OCI-M2 (cell line): ENCODE data around the gene FLOT1.
"Not testable (repeated sequence)": the region's sequence is repeated elsewhere in the genome, so short reads cannot be mapped to it uniquely, and the experiment has no call there.

Experiments used
- DNase-seq: peaks from one replicate; lab custom pipeline; 2025; ENCODE audit not compliant: unreplicated experiment; lab: John Stamatoyannopoulos, UW

The FLOT1 gene

DNA sequence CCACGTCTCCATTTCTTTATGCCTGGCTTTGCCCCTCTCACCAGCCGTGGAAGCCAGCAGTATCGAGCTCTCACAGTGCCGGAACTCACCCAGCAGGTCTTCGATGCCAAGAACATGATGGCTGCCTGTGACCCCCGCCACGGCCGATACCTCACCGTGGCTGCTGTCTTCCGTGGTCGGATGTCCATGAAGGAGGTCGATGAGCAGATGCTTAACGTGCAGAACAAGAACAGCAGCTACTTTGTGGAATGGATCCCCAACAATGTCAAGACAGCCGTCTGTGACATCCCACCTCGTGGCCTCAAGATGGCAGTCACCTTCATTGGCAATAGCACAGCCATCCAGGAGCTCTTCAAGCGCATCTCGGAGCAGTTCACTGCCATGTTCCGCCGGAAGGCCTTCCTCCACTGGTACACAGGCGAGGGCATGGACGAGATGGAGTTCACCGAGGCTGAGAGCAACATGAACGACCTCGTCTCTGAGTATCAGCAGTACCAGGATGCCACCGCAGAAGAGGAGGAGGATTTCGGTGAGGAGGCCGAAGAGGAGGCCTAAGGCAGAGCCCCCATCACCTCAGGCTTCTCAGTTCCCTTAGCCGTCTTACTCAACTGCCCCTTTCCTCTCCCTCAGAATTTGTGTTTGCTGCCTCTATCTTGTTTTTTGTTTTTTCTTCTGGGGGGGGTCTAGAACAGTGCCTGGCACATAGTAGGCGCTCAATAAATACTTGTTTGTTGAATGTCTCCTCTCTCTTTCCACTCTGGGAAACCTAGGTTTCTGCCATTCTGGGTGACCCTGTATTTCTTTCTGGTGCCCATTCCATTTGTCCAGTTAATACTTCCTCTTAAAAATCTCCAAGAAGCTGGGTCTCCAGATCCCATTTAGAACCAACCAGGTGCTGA is 18.4 kb downstream of the FLOT1 start:
- not testable (repeated sequence) for DNase-seq

DNA sequence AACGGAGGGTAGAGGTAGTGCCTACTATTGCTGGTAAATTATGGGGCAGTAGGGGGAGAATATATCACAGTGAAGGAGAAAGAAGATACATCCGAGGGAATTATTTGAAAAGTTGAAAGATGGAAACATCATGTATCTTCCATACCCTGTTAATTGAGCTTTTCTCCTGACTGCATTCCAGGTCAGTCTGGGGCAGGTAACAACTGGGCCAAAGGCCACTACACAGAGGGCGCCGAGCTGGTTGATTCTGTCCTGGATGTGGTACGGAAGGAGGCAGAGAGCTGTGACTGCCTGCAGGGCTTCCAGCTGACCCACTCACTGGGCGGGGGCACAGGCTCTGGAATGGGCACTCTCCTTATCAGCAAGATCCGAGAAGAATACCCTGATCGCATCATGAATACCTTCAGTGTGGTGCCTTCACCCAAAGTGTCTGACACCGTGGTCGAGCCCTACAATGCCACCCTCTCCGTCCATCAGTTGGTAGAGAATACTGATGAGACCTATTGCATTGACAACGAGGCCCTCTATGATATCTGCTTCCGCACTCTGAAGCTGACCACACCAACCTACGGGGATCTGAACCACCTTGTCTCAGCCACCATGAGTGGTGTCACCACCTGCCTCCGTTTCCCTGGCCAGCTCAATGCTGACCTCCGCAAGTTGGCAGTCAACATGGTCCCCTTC is 19.2 kb downstream of the FLOT1 start:
- DNase-seq = not testable (repeated sequence)

DNA sequence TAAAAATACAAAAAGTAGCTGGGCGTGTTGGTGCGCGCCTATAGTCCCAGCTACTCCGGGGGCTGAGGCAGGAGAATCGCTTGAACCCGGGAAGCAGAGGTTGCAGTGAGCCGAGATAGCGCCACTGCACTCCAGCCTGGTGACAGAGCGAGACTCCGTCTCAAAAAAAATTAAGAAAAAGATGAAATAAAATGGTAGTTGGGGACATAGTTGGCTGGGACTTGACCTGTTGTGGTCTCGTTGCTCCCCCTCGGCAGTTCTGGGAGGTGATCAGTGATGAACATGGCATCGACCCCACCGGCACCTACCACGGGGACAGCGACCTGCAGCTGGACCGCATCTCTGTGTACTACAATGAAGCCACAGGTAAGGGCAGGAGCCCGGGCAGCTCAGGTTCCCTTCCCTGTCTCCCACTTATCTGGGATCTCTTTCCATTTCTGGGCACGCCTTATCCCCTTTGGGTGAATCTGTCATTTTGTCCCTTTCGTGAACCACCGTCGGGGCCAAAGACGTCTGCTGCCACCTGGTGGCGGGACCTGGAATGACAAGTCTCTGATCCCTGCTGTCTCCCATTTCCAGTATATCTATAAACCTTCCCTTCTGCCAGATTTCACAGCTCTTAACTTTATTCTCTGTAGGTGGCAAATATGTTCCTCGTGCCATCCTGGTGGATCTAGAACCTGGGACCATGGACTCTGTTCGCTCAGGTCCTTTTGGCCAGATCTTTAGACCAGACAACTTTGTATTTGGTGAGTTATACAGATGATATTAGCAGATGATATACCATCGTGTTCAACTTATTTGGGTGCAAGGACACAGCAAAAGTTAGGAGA is 20.0 kb downstream of the FLOT1 start:
- peak; percentile 79 for DNase-seq

DNA sequence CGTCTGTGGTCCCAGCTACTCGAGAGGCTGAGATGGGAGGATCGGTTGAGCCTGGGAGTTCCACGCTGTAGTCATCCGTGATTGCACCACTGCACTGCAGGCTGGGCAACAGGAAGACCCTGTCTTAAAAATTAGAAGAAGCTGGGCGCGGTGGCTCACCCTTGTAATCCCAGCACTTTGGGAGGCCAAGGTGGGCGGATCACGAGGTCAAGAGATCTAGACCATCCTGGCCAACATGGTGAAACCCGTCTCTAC is 20.5 kb downstream of the FLOT1 start:
- not testable (repeated sequence) for DNase-seq

DNA sequence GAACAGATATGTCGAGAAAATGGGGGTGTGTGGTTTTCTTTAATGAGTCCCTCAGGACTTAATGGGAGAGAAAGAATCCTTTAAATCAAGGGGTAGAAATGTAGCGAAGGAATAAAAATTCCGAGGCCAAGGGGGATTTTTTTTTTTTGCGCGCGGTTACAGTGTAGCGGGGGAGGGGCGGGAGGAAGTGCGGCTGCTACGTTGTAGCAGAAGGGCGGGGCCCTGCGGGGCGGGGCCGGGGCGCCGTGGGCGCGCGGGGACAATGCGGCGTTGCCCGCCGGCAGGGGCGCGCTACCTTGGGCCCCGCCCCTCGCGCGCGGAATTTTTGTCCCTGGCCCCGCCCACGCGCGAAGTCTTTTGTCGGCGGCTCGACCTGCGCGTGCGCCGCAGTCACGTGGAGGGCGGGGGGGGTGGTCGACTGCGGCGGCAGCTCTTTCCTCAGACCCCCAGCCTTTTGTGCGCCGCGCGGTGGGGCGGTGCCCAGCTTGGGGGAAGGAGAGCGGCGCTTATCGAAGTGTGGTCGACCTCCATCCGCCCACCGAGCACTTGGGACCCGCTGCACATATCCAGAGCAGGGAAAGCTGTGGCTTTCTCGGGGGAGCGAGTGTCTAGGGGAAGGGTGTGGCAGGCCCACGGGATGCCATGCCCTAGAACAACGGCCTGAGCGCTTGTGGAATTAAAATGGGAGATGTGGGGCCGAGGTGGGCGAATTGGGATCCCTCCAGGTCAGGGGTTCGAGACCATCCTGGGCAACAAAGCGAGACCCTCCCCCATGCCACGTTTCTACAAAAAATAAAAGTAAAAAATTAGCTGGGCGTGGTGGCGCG is 21.1 kb downstream of the FLOT1 start:
- DNase-seq = peak; percentile 51

DNA sequence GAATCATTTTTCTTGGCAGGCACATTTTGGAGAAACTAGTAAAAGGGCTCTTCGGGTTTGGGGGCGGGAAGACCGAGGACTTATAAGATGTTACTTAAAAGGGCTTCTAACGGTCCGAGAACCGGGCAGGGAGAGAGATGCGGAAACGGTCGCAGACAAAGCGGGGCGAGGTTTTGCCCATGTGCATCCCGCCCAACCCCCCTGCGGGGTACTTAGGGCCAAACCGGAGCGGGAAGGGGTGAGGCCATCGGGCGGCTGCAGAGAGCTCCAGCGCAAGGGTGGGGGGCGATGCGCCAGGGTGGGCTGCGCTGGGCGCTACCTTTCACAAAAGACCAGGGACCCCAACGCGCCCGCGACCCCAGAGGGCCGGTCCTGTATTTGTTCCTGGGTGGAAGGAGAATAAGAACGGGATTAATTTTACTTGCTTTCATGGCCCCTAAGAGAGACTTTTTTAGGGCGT is 21.7 kb downstream of the FLOT1 start:
- no peak for DNase-seq

DNA sequence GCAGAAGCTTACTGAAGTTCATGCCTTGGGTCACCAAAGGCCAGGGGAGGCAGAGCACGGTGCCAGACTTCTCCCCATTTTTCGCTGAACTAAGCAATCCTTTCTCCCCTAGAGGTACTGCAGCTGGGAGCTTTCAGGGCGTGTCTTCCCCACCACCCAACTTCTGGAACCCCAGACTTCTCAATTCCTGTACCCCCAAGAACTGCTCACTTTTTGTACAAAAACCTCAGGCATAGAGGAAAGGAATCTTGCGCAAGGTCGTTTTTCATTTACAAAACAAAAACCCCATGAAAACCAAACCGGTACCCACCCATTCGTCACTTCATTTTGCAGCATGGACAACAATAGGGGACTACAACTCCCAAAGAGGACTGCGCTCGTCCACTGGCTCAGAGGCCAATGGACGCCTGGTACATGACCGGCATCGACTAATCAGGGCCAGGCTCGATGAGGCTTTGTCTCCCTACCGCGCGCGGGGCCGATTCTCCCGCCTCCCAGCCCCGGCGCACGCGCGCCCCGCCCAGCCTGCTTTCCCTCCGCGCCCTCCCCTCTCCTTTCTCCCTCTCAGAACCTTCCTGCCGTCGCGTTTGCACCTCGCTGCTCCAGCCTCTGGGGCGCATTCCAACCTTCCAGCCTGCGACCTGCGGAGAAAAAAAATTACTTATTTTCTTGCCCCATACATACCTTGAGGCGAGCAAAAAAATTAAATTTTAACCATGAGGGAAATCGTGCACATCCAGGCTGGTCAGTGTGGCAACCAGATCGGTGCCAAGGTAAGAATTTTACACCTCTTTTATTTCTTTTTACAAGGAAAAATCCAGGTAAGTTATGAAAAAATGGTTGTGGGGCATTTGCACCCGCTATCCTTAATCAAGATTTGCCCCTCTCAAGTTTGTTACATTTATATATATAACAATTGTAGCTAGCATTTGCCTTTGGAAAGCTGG is 22.4 kb downstream of the FLOT1 start, which contains the start of gene TUBB:
TSS of gene TUBB (plus strand) at position 562 of the 947 bp plus-strand sequence. CDS start at position 717, 155 bp downstream.
- peak; percentile 84 for DNase-seq

DNA sequence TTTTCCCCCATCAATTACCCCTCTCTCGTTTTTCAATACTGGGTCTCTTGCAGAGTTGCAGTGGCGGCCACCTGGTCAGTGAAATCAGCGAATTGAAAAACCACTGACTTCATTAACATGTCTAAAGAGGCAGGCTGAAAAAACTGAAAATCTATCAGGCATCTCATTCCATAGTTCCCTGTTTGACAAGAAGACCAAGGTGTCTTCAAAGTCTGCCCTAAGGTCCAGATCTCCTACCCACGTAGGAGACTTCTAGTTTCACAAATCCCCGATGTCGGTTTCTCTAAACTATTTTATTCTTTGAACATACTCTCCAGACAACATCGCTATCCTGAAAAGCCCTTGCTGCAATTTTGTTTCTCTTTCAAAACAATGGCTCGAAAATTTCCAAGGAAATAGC is 23.1 kb downstream of the FLOT1 start:
- no peak for DNase-seq

DNA sequence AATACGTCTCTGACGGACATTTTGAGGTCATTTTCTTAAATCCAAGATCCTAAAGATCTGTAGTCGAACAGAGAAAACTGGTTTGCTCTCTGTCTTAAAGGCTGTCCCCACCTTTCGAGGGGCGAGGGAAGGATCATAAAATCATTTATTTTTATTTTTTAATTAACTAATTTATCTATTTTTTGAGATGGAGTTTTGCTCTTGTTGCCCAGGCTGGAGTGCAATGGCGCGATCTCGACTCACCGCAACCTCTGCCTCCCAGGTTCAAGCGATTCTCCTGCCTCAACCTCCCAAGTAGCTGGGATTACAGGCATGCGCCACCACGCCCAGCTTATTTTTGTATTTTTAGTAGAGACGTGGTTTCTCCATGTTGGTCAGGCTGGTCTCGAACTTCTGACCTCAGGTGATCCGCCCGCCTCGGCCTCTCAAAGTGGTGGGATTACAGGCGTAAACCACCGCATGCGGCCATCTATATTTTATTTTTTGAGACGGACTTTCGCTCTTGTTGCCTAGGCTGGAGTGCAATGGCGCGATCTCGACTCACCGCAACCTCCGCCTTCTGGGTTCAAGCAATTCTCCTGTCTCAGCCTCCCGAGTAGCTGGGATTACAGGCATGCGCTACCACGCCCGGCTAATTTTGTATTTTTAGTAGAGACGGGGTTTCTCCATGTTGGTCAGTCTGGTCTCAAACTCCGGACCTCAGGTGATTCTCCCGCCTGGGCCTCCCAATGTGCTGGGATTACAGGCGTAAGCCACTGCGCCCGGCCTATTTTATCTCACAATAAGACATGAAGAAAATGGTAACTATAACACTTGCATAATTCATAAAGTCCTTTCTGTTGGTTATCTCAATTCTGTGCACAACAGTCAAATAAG is 24.4 kb downstream of the FLOT1 start:
- not testable (repeated sequence) for DNase-seq

DNA sequence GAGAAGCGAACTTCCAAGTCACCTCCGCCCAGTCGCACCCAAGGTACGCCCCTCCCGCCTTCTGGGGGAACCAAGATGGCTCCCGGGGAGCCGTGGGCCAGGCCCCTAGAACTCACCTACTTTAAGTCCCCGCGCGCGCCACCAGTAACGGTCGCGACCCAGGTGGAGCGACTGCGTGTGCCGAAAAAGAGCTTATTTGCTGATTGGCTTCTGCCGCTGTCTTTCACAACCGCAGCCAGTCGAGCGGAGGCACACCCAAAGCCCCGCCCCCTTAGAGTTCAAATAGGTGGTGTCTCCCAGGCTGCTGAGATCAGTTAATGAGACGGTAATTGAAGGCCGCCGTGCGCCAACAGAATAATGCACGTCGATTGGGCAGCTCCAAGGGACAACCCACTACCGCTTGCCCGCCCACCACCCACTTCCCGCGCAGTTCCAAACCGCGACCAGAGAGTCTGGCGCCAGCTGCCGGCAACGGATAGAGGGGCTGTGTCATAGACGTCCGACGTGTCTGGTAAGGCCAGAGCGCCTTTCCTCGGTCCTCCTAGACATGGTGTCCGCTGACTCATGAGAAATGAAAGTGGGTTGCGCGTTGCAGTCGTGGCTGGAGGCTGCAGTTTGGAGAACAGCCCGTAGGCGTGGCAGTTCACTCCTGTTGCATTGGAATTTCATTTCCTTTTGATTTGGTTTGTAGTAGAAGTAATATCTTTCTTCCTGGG is 25.2 kb downstream of the FLOT1 start, which contains the start of gene MDC1:
TSS of gene MDC1 (minus strand) at position 153 of the 716 bp plus-strand sequence. CDS start 2,106 bp downstream, outside the sequence.
- DNase-seq = peak; percentile 95

DNA sequence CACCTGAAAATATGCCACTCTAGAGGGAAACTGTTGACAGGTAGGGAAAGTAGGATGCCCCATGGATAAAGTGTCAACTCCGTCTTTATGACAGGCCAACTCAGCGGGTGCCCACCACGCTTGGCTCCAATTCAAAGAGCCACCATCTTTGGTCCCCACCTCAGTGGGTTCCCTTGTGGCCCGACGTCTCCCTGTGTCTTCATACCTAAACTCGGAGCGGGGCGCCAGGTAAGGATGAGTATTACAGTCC is 25.7 kb downstream of the FLOT1 start:
- DNase-seq = no peak

DNA sequence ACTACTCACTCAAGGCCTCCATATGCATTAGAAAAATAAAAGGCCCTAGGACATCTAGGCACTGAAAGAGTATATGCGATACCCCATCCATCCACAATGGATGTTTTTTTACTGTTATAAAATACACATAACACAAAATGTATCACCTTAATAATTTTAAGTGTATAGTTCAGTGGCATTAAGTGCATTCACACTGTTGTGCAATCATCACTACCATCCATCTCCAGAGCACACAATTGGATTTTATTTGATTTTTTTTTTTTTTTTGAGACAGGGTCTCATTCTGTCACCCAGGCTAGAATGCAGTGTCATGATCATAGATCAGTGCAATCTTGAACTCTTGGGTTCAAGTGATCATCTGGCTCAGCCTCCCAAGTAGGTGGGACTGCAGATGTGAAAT is 28.2 kb downstream of the FLOT1 start:
- DNase-seq = no peak

DNA sequence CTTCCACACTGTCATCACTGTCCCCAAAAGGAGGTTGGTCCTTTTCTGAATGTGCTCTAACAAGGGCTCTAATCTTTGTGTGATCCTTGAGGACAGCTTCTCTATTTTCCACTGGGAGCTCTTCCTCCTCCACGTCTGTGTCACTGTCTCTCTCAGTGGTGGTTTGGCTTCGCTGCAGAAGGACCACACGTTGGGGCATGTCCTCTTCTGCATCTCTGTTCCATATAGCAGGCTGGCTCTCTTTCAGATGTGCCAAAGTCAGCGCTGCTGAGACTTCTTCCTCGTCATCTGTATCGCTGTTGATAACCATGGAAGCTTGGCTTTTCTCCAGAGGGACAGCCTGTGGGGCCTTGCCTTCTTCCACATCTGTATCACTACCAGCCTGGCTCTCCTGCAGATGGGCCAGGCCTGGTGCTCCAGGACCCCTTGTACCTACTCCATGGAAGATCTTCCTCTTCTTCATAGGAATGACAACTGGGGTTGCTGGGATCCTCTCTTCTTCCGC is 30.0 kb downstream of the FLOT1 start:
- DNase-seq = no peak

DNA sequence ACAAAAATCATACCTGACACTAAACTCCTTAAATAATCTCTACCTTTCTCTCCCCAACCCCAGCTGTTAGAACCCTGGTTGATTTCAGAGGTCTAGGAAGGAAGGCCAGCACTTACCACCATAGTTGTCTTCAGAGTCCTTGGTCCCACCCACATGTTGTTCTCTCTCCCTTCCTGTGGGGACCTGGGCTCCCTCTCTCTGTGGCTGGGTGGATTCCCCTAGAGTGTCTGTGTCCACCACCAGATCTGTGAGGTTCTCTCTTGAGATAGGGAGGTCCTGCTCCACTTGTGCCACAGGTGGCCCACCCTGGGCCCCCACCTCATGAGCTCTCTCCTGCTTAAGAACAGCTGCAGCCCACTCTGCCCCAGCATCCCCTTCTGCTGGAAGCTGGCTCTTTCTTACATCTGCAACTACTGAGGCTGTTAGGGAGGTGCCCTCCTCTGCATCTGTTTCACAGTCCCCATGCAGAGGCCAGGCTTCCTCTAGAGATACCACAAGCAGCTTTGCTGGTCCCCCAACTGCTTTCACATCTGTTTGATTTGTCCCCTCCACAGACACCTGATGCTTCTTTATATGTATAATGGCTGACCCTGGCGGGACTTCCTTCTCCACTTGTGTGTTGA is 30.6 kb downstream of the FLOT1 start:
- DNase-seq = no peak

DNA sequence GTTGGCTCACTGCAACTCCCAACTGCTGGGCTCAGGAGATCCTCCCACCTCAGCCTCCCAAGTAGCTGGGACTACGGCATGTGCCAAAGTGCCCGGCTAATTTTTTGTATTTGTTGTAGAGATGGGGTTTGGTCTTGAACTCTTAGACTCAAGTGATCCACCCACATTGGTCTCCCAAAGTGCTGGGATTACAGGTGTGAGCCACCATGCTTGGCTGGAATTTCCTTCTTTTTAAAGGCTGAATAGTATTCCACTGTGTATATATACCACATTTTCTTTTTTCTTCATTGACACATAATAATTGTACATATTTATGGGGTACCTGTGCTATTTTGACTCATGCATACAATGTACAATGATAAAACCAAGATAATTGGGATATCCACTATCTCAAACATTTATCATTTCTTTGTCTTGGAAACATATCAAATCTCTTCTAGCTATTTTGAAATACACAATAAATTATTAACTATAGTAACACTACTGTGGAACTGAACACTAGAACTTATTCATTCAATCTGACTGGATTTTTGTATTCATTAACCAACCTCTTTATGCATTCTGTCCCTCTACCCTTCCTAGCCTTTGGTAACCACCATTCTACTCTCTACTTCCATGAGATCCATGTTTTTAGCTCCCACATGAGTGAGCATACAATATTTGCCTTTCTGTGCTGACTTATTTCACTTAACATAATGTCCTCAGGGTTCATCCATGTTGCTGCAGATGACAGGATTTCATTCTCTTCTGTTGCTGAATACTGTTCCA is 33.2 kb downstream of the FLOT1 start:
- DNase-seq = no peak

DNA sequence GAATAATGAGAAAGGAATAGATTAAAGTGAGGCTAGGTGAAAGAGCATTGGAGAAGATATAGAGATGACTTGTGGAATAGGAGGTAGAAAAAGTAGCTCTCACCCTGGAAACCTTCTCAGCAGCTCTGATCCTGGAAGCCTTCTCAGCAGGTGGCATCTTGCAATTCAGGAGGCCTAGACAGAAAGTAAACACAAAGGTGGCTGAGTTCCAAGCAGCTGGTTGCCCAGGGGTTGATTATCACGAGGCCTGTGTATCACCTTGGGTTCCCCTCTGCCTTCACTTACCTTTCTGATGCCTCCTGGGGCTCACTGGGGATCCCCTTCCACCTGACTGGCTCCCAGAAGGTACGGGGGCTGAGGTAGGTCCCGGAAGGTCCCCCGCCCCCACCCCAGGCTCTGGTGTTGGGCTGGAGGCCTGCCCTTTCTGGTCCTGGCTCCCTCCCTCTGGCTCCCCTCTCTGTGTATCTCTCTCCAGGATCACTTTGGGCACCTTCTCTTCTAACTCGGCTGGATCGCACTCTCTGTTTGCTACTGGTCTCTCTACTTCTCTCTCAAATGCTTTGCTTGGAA is 35.1 kb downstream of the FLOT1 start:
- no peak for DNase-seq
